Stimulated activated CD8-positive, alpha-beta memory T cell treated with anti-CD3 and anti-CD28 coated beads, Interleukin-7, amount 100 ng/mL, for 4 hours (primary cell): ENCODE data around the gene KSR1.

Experiments used
- DNase-seq, 2 donors: peaks; one replicate each; pipeline ENCODE4 v3.0.0-alpha.2; 2020; ENCODE audit warnings: low read depth in 2 of 2

Gene KSR1

GRCh38 chr17:27550974-27551505 lies 94.8 kb downstream of the KSR1 start:
- no peak for DNase-seq

DNA sequence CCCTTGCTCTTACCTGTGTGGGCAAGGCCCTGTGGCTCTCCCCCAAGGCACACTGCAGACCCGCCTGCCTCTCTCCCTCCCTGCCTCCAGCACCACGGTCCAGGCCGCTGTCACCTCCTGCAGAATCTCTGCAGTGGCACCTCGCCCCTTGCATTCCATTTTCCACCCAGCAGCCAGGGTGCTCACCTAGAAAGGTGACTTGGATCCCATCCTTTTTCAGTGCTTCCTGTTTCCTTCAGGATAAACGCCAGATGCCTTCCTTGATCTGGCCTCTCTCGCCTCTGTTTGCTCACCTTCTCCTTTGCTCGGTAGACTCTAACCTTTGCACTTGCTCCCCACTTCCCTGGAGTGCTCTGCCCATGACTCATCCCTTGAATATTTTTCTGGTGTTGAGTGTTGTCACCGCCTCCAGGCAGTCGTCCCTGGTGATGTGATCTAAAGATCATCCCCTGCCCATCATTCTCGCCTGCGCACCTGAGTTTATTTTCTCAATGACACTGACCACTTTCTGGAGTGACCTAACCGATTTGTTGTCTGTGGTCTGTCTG lies 95.5 kb downstream of the KSR1 start:
- no peak for DNase-seq

DNA sequence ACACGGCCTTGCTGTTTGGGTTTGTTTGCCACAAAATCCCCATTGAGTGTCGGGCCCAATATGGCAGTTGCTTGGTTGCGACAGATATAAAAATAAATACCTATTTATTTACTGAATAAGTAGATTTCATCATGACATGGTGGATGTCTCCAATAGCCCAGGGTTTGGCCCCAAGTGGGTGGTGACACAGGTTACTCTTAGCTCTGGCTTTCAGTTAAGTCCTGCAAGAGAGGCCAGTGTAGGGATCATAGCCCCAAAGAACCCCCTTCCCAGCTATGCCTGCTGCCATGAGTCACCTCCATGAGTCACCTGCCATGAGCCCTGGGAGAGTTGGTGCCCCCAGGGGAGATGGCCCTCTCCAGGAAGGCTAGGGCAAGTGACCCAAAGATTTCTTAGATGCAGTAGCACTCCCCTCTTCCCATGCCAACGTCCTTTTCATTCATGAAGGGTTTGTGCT lies 96.1 kb downstream of the KSR1 start:
- DNase-seq, result no peak

DNA sequence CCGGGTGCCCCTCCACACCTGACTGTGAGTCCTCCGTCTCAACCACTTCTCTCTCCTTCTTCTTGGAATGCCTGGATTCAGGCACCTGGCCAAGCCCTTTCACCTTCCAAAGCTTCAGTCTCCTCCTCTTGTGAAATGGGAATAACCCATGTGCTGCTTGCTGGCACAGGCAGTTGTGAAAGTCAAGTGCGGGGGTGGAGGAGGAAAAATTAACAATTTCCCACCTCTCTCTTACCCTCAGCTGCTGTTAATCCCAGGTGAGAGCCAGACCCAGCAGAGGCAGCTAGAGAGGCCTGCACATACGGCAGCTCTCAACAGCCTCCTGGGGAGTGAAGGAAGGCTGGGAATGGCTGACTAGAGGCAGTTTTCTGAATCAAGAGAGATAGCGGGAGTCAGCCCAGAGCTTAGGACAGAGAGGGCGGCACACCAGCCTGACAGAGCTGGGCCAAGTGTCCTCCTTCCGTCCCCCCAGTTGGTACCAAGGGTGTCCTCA lies 96.8 kb downstream of the KSR1 start:
- no peak for DNase-seq

DNA sequence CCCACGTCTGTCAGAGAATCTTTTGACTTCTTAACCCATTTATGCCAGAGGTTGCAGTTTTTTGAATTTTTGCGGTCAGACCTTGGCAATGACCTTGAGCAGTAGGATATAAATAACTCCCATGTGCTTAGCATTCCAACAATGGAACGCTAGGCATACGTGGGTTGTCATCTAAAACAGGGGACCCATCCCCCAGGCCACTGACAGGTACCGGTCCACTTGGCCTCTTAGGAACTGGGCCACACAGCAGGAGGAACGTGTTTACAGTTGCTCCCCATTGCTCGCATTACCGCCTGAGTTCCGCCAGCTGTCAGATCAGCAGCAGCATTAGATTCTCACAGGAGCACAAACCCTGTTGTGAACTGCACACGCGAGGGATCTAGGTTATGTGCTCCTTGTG lies 97.9 kb downstream of the KSR1 start:
- no peak for DNase-seq

- no peak for DNase-seq
These were observed 98.7 kb downstream of the KSR1 start for GRCh38 chr17:27554911-27555310.

GRCh38 chr17:27555339-27555738 lies 99.1 kb downstream of the KSR1 start:
- DNase-seq, result no peak

DNA sequence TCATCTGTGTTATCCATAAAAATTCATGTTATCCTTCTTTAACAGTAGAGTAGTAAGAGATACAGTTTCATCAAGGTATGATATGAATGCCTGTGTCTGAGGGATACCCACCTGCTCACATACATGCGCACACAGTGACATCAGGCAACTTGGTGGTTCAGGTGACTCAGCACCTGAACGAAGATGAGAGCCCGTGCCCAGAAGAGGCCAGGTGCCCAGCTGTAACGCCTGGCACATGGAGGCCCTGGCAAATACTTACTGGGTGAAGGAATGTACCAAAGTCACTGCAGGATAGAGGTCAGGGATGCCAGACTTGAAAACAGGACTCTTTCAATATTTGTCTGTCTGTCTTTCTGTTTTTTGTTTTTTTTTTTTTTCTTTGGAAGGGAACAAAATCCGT lies 102.1 kb downstream of the KSR1 start:
- DNase-seq, result no peak

DNA sequence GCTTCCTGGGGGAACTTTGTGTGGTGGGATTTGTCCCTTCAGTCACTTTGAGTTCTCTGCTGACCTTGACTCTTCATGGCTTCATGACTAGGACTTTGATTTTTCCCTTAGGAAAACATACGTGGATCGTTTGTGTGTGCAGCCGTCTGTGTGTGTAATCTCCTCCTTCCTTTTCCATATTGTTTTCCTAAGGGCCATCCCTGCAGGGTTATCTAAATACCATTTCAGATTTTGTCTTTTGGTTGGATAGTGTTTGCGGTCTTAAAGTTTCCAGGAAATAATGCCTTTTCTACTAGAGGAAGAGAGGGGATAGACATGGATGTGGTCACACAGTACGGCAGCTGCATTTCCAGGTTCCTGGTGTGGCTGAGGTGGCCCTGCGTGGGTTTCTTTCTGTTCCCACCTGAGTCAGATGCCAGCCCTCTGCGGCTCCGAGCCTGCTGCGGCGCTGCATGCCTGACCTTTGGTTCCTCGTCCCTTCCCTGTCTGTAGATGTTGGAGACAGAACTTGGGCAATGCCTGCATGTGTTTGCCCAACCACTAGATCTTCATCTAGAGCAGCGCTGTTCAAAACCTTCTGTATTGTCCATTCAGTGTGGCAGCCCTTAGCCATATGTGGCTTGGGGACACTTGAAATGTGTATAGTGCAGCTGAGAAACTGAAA lies 102.7 kb downstream of the KSR1 start:
- DNase-seq, result no peak

DNA sequence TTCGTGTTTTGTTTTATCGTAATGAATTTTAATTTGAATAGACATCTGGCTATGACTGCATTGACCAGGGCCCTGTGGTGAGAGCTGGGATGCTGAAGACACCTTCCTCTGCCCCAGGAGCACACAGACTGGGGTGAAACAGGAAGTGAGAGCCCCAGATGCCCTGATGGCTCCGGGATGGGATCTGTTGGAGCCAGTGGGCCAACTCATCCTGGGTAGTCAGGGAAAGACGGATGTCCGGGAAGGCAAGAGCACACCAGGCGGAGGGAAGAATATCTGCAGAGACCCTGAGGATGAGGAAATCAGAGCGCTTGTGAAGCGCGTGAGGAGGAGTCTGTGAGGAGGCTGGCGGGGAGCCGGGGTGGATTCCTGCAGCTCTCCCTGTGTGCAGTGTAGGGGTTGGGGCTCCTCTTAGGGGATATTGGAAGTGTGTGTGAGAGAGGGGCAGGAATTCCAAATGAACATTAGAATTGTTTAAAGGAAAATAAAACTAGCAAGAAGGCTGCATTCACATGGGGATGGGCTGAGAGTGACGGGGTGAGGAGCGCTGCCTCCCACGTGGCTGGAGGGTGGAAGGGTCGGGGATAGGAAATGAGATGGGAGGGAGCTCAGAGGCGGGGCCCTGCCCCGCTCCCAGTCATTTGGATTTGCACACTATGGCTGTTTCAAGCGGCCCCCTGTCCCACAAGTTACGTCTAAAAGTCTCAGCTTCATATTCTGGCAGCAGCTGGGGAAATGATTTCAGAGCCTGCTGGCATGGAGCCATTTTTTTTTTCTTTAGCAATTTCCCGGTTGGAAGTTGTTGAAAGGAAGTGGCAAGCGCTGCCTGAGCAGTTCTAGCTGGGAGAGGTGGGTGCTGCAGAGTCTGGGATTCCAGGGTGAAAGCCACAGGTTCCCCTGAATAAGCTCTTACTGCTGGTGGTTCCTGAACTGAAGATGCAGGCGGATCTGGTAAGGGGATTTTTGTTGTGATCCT lies 103.5 kb downstream of the KSR1 start:
- no peak for DNase-seq

GRCh38 chr17:27560668-27561067 lies 104.4 kb downstream of the KSR1 start:
- DNase-seq, result no peak

DNA sequence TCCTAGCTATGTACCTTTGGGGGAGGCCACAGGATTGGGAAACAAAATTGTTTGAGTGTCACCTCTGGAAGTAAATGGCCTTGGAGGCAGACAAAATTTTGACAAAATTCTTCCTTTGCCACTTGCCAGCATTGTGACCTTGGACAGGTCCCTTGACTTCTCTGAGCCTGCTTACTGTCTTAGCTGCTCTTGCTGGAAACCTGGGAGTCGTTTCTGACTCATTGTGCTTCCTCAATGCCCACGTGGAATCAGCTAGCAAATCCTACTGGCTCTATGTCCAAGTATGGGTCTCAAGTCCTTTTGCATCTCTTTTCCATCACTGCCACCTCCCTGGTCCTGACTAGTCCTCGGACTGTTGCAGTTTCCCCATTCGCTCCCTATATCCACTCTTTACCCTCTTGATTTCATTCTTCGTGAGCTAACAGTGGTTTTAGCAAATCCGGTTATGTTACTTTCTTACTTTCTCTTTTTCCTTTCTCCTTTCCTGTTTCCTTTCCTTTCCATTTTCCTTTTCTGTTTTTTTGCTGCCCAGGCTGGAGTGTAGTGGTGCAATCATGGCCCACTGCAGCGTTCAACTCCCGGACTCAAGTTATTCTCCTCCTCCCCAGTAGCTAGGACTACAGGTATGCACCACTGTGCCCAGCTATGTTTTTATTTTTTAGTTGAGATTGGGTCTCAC lies 106.7 kb downstream of the KSR1 start:
- DNase-seq, result no peak

GRCh38 chr17:27563532-27563931 lies 107.3 kb downstream of the KSR1 start:
- DNase-seq, result no peak

- DNase-seq, result no peak
These were observed 108.2 kb downstream of the KSR1 start for GRCh38 chr17:27564463-27564862.

GRCh38 chr17:27565874-27566670 lies 109.8 kb downstream of the KSR1 start:
- peak in 1 of 2 donors; percentile 19 for DNase-seq

- no peak for DNase-seq
These were observed 110.7 kb downstream of the KSR1 start for GRCh38 chr17:27566671-27567562.

DNA sequence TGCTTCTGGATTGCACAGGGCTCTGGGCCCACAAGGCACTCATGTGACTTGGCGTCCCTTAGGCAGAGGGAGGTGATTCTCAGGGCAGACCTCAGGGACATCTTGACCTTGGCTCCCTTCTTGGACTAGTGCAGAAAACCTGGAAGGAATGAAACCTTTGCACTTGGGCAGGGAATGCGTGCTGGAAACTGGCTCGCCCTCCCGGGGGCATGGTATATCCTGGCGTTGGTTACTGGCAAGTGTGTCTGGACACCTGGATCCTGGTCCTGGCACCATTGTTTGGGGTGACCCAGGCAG lies 111.3 kb downstream of the KSR1 start:
- no peak for DNase-seq

DNA sequence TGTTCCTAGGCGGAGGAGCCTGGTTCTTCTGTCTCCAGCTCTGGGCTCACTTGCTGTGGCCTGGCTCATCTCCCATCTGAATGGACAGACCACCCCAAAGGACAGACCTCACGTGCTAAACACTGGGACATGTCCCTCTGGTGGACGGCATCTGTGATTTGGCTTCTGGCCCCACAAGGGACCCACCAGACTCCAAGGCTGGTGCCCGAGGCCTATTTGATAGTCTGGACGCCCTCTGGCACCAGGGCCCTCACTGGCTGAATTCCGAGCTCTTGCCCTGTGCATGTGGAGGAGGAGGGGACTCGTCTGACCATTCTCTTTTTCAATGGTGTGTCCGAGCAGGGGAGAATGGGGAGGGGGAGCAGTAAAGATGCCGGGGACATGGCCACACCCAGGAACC lies 112.0 kb downstream of the KSR1 start:
- no peak for DNase-seq

DNA sequence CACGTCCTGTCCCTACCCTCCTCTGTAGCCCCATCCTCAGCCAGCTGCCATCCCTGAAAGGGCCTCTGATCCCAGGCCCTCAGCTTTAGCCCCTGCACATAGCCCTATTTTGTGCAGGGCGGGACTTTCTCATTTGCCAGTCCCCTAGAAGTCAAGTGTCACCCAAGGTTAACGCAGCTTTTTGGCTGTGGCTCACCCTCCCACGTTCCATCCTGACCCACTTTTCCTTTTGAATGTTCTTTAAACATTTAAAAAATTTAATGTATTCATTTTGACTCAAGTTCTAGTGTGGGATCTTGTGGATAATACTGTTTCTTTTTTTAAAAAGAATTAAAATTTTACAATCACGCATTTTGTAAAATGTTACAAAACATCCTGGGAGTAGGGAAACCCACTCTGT lies 112.6 kb downstream of the KSR1 start:
- DNase-seq, result no peak

- DNase-seq, result peak; percentile 45 to 60
These were observed 113.0 kb downstream of the KSR1 start for GRCh38 chr17:27569257-27569722.
